Measurements from ENCODE around the gene CRYBA2. TPM values are rescaled to one million over a fixed set of nuclear protein-coding genes. Genes with fewer than 3 reads are reported as not detected.

The CRYBA2 gene
- total and polyA plus RNA-seq, 9 of the 15 experiments (the other 6 are each of a cell fraction or from before 2014, with no cell fraction given): 0.11 to 1.8 (median 0.62) TPM; not detected in 5

DNA sequence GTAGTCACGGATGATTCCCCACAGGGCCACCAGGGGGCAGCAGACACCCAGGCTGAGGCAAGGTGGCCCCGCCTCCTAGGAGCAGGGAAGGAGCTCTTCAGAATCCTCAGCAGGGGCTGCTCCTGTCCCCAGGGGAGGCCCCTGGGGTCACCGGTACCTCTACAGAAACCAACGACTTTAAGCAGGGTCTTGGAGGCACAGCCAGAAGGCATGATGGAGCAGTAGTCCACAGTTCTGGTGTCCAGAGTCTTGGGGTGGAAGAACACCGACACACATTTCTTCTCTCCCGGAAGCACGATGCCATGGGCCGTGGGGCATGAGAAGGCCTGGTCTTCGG lies 36.6 kb upstream of the CRYBA2 start:
- WGBS (ENCODE audit: insufficient coverage, low coverage, missing lambda C conversion rate): 25% methylated on average over 8 of the region's 9 CpGs
- ChIA-PET POLR2A (interaction anchor here (0.7 to 1.0 kb wide), 3 partner anchors 16 to 500 kb away, joined by 3 to 4 read pairs (median 3); no protein-coding TSS in a partner anchor), CTCF (ENCODE audit: low intra/inter-chr PET ratio) (interaction anchor here (1.1 to 3.8 kb wide), 3 partner anchors 8 to 125 kb away, joined by 4 to 31 read pairs (median 6); no protein-coding TSS in a partner anchor)
- peak; percentile 74 to 84 (median 80) for DNase-seq (ENCODE audit: extremely low read depth in 1 of 4, low spot score in 3 of 4)
- Histone ChIP-seq H3K36me3 (ENCODE audit: control insufficient read depth, insufficient read depth, low read length) (no peaks in the 10 kb centered on the region), H3K27me3 (ENCODE audit: control insufficient read depth in 2 of 2, insufficient read depth in 2 of 2, low read length in 2 of 2) (peaks cover 5 to 58% of the 10 kb centered on the region in 2 experiments; a peak in 3 of 5 replicates), H3K4me1 (replicated peaks in 1 of 2; ENCODE audit: control insufficient read depth in 2 of 2, insufficient read depth in 2 of 2, low read length in 2 of 2) (peaks cover 0 to 4% of the 10 kb centered on the region in 2 experiments; a peak in 1 of 5 replicates), H3K9ac (ENCODE audit: insufficient read depth in 1 of 2, low read depth in 2 of 2, low read length in 2 of 2) (no peak overlapping the region), H3K9me3 (replicated peaks; ENCODE audit: control insufficient read depth, insufficient read depth, low read depth, low read length) (no peaks in the 10 kb centered on the region), H3K4me3 (no peak overlapping the region), H2AFZ (ENCODE audit: low read depth, low read length) (no peak overlapping the region), H3K27ac (ENCODE audit: extremely low read depth, low read depth, low read length) (no peak overlapping the region), H4K20me1 (replicated peaks; ENCODE audit: control insufficient read depth, insufficient read depth, low read length) (no peaks in the 10 kb centered on the region; the same call in 1 of the 2 replicates), H3K9me1 (ENCODE audit: control insufficient read depth, insufficient read depth, low read length) (no peaks in the 10 kb centered on the region), H3K4me2 (ENCODE audit: insufficient read depth, low read length) (no peak overlapping the region), H3K79me2 (ENCODE audit: control insufficient read depth, insufficient read depth, low read length) (no peaks in the 10 kb centered on the region)
- FAIRE-seq: peak; percentile 86
- BruUV-seq (replicated peaks): no TSS peak
- peak; percentile 97 for ATAC-seq
- intact Hi-C loops (cut with micrococcal nuclease): loop anchor here (1.0 to 2.0 kb wide), 2 partner anchors 90 to 125 kb away; no protein-coding TSS in a partner anchor
- in situ Hi-C loops (cut with MboI): loop anchor here (10.0 kb wide), 1 partner anchor 125 kb away; no protein-coding TSS in a partner anchor
- TF ChIP-seq RAD21 (CRISPR knock-in tag; conservative IDR thresholded peaks at IDR 0.05 in 1 of 2, IDR thresholded peaks at IDR 0.05 in 1 of 2) (peak; percentile 63 to 83), MAZ (CRISPR knock-in tag; conservative IDR thresholded peaks at IDR 0.05 in 1 of 2, IDR thresholded peaks at IDR 0.05 in 1 of 2) (peak in 1 of 2 experiments; percentile 73; a peak in 2 of 4 replicates), HSF4 (CRISPR knock-in tag; IDR thresholded peaks at IDR 0.05; ENCODE audit: borderline replicate concordance) (no peak), ETS2 (tag; IDR thresholded peaks at IDR 0.05; ENCODE audit: borderline replicate concordance, poor library complexity, severe bottlenecking) (no peak), RBM39 (optimal IDR thresholded peaks at IDR 0.05; ENCODE audit: low read depth, low read length) (no peak), STAG1 (CRISPR knock-in tag; IDR thresholded peaks at IDR 0.05; ENCODE audit: borderline replicate concordance) (peak; percentile 48; the same call in 1 of the 2 replicates), ZNF134 (CRISPR knock-in tag; conservative IDR thresholded peaks at IDR 0.05) (0 out of 2 replicates have a peak, but pooled peaks have one; percentile 21), ZNF311 (CRISPR knock-in tag; IDR thresholded peaks at IDR 0.05) (no peak), PCBP2 (IDR thresholded peaks at IDR 0.05; ENCODE audit: low read depth, low read length, poor library complexity, severe bottlenecking) (no peak)
- TF ChIP-seq, protein P1, sequence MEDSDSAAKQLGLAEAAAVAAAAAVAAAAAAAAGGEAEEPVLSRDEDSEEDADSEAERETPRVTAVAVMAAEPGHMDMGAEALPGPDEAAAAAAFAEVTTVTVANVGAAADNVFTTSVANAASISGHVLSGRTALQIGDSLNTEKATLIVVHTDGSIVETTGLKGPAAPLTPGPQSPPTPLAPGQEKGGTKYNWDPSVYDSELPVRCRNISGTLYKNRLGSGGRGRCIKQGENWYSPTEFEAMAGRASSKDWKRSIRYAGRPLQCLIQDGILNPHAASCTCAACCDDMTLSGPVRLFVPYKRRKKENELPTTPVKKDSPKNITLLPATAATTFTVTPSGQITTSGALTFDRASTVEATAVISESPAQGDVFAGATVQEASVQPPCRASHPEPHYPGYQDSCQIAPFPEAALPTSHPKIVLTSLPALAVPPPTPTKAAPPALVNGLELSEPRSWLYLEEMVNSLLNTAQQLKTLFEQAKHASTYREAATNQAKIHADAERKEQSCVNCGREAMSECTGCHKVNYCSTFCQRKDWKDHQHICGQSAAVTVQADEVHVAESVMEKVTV (CRISPR knock-in tag; IDR thresholded peaks at IDR 0.05): peak; percentile 59
- TF ChIP-seq, protein P2, sequence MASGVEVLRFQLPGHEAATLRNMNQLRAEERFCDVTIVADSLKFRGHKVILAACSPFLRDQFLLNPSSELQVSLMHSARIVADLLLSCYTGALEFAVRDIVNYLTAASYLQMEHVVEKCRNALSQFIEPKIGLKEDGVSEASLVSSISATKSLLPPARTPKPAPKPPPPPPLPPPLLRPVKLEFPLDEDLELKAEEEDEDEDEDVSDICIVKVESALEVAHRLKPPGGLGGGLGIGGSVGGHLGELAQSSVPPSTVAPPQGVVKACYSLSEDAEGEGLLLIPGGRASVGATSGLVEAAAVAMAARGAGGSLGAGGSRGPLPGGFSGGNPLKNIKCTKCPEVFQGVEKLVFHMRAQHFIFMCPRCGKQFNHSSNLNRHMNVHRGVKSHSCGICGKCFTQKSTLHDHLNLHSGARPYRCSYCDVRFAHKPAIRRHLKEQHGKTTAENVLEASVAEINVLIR (CRISPR knock-in tag; IDR thresholded peaks at IDR 0.05): no peak
- TF ChIP-seq, protein P3, sequence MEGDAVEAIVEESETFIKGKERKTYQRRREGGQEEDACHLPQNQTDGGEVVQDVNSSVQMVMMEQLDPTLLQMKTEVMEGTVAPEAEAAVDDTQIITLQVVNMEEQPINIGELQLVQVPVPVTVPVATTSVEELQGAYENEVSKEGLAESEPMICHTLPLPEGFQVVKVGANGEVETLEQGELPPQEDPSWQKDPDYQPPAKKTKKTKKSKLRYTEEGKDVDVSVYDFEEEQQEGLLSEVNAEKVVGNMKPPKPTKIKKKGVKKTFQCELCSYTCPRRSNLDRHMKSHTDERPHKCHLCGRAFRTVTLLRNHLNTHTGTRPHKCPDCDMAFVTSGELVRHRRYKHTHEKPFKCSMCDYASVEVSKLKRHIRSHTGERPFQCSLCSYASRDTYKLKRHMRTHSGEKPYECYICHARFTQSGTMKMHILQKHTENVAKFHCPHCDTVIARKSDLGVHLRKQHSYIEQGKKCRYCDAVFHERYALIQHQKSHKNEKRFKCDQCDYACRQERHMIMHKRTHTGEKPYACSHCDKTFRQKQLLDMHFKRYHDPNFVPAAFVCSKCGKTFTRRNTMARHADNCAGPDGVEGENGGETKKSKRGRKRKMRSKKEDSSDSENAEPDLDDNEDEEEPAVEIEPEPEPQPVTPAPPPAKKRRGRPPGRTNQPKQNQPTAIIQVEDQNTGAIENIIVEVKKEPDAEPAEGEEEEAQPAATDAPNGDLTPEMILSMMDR (IDR thresholded peaks at IDR 0.05 in 2 of 3, conservative IDR thresholded peaks at IDR 0.05 in 1 of 3; ENCODE audit: insufficient read depth in 2 of 3, low read depth in 1 of 3, low read length in 3 of 3): peak; percentile 85 to 87 (median 86)
- TF ChIP-seq, protein P4, sequence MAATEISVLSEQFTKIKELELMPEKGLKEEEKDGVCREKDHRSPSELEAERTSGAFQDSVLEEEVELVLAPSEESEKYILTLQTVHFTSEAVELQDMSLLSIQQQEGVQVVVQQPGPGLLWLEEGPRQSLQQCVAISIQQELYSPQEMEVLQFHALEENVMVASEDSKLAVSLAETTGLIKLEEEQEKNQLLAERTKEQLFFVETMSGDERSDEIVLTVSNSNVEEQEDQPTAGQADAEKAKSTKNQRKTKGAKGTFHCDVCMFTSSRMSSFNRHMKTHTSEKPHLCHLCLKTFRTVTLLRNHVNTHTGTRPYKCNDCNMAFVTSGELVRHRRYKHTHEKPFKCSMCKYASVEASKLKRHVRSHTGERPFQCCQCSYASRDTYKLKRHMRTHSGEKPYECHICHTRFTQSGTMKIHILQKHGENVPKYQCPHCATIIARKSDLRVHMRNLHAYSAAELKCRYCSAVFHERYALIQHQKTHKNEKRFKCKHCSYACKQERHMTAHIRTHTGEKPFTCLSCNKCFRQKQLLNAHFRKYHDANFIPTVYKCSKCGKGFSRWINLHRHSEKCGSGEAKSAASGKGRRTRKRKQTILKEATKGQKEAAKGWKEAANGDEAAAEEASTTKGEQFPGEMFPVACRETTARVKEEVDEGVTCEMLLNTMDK (IDR thresholded peaks at IDR 0.05; ENCODE audit: borderline replicate concordance, insufficient read depth, low read depth, low read length, poor library complexity, severe bottlenecking): peak; percentile 36

Measured in K562 (cell line).